SK-N-SH (cell line): Measurements from ENCODE around the gene CLEC4M.

Experiments
- TF ChIP-seq, protein P1 (sequence below): fragments of 200-600 bp; sonication (generic); IDR thresholded peaks from 2 replicates; pipeline ENCODE4 v1.6.1; 2017; ENCODE audit warnings: antibody characterized with exemption, mild to moderate bottlenecking, moderate library complexity
- TF ChIP-seq, protein P2 (sequence below): IDR thresholded peaks from 2 replicates; pipeline ENCODE4 v1.6.1; 2012; ENCODE audit warnings: mild to moderate bottlenecking, low read depth, low read length, moderate library complexity

DNA sequence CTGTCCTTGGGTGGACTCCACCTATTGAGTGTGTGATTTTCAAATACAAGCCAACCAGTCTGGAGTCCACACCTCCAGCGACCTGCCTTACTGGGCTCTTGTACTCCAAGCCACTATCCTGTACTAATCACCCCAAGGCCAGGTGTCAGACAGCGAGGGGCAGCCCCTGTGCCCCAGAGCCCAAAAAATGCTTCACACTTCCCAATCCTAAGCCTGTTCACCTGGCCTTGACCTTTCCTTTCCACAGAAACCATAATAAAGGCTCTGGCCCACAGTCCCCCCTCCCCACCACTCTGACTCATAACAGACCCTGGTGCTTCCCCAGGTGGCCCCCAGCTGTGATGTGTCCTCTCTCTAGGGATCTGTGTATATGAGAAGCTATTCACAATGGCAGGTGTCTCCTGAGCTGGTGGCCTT, 19.6 kb upstream of the CLEC4M start:
- TF ChIP-seq, protein P1, sequence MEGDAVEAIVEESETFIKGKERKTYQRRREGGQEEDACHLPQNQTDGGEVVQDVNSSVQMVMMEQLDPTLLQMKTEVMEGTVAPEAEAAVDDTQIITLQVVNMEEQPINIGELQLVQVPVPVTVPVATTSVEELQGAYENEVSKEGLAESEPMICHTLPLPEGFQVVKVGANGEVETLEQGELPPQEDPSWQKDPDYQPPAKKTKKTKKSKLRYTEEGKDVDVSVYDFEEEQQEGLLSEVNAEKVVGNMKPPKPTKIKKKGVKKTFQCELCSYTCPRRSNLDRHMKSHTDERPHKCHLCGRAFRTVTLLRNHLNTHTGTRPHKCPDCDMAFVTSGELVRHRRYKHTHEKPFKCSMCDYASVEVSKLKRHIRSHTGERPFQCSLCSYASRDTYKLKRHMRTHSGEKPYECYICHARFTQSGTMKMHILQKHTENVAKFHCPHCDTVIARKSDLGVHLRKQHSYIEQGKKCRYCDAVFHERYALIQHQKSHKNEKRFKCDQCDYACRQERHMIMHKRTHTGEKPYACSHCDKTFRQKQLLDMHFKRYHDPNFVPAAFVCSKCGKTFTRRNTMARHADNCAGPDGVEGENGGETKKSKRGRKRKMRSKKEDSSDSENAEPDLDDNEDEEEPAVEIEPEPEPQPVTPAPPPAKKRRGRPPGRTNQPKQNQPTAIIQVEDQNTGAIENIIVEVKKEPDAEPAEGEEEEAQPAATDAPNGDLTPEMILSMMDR = no peak
- TF ChIP-seq, protein P2, sequence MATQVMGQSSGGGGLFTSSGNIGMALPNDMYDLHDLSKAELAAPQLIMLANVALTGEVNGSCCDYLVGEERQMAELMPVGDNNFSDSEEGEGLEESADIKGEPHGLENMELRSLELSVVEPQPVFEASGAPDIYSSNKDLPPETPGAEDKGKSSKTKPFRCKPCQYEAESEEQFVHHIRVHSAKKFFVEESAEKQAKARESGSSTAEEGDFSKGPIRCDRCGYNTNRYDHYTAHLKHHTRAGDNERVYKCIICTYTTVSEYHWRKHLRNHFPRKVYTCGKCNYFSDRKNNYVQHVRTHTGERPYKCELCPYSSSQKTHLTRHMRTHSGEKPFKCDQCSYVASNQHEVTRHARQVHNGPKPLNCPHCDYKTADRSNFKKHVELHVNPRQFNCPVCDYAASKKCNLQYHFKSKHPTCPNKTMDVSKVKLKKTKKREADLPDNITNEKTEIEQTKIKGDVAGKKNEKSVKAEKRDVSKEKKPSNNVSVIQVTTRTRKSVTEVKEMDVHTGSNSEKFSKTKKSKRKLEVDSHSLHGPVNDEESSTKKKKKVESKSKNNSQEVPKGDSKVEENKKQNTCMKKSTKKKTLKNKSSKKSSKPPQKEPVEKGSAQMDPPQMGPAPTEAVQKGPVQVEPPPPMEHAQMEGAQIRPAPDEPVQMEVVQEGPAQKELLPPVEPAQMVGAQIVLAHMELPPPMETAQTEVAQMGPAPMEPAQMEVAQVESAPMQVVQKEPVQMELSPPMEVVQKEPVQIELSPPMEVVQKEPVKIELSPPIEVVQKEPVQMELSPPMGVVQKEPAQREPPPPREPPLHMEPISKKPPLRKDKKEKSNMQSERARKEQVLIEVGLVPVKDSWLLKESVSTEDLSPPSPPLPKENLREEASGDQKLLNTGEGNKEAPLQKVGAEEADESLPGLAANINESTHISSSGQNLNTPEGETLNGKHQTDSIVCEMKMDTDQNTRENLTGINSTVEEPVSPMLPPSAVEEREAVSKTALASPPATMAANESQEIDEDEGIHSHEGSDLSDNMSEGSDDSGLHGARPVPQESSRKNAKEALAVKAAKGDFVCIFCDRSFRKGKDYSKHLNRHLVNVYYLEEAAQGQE = no peak
